GM19452 (cell line): ENCODE results near the gene CYP11A1.
"Not testable (repeated sequence)": the region's sequence is repeated elsewhere in the genome, so short reads cannot be mapped to it uniquely, and the experiment has no call there.

Source experiments
- ATAC-seq: cut with Tn5 transposase; IDR thresholded peaks from one replicate; pipeline ENCODE4 v1.9.1; 2021; ENCODE audit not compliant: unreplicated experiment

Gene CYP11A1

DNA sequence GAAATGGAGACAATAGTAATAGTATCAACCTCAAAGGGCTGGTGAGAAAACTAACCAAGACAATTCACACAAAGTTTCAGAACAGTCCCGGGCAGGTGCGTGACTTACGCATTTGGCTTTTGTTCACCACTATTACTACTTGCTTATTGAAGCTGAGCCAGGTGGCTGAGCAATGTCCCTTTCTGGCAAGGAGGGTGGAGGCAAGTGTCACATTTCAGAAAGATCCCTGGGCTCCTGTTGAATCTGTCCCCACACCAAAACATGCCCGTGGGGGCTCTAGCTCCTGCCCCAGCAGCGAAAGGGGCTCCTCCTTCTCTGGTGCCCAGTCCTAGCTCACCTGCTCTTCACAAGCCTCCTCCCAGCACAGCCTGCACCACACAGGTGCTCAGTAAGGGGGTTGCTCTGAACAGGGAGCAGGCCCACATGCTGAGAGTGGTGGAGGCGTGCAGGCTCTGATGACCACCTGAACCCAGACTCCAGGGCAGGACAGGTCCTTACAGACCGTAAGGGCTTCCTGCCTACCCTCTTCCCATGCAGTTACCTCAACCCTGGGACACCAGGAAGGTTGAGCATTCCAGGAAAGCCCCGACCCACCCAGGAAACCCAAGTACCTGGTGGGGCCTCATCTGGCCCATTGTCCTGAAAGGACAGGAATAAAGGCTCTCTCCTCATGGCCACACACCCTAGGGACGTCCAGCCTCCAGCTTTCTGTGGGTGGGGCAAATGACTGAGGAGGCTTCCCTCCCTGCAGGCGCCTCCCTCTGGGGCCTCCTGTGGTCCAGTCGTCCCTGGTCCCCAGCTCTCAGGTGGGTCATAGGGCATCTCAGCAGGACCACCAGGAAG lies 33.7 kb upstream of the CYP11A1 start:
- ATAC-seq: no peak

DNA sequence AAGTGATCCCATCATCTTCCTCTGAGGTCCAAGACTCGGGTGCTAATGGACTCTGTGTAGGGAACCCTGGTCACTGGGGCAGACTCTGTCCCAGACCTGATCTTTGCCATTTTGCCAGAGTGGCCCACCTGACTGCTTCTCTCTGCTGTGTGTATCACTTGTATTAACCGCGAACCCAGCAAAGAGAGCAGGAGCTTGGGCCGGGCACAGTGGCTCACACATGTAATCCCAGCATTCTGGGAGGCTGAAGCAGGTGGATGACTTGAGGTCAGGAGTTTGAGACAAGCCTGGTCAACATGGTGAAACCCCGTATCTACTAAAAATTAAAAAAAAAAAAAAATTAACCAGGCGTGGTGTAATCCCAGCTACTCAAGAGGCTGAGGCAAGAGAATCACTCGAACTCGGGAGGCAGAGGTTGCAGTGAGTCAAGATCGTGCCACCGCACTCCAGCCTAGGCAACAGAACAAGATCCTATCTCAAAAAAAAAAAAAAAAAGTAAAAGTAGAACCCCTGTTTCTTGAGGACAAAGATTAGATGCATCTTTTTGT lies 32.9 kb upstream of the CYP11A1 start:
- no peak for ATAC-seq

DNA sequence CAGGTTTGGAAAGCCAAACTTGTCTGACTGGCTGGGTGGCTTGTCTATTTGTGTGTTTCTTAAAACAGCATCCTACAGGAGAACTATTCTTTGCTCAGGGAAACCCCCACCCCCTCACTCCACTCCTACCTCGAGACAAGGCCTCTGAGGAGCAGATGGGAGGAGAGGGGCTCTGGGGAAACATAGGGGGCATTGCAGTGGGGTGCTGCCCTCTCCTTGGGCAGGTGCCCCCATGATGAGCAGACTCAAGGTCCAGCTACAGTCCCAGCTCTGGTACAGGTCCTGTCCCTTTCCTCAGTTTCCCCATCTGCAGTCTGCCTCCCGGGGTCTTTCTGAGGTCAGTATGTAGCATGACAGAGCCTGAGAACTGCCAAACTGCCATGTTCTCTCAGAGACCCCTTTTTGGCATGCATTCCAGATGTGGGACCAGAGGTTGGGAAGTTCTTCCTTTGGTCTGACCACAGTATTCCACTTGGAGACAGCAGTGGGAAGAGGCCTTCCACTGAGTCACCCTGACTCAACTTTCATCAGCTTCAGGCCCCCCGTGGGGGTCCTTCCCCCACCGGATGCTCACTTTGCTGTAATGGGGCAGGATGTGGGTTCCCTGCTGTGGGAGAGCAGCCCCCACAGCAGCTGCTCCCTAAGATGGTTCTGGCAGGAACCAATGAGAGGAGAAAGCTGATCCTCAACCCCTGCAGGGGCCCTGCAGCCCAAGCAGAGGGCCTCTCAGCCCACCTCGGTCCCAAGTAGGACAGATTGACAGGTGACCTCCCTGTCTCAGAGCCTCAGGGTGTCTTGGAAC lies 32.3 kb upstream of the CYP11A1 start:
- no peak for ATAC-seq

DNA sequence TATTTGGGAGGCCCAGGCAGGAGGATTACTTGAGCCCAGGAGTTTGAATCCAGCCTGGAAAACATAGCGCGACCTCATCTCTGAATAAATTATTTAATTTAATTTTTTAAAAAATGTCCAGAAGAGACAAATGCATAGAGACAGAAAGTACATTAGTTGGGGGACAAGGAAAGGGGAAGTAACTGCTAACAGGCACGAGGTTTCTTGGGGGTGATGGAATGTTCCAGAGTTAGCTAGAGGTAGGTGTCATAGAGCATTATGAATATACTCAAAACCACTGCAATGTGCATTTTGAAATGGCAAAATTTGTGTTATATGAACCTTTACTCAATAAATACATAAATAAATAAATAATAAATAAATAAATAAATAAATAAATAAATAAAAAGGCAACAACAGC lies 31.7 kb upstream of the CYP11A1 start:
- ATAC-seq: no peak

DNA sequence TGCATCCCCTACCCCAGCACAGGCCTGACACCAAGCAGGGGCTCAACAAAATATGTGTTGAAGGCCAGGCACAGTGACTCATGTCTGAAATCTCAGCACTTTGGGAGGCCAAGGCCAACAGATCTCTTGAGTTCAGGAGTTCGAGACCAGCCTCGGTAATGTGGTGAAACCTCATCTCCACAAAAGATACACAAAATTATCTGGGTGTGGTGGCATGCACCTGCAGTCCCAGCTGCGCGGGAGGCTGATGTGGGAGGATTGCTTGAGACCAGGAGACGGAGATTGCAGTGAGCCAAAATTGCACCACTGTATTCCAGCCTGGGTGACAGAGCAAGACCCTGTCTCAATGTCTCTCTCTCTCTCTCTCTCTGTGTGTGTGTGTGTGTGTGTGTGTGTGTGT lies 30.7 kb upstream of the CYP11A1 start:
- no peak for ATAC-seq

DNA sequence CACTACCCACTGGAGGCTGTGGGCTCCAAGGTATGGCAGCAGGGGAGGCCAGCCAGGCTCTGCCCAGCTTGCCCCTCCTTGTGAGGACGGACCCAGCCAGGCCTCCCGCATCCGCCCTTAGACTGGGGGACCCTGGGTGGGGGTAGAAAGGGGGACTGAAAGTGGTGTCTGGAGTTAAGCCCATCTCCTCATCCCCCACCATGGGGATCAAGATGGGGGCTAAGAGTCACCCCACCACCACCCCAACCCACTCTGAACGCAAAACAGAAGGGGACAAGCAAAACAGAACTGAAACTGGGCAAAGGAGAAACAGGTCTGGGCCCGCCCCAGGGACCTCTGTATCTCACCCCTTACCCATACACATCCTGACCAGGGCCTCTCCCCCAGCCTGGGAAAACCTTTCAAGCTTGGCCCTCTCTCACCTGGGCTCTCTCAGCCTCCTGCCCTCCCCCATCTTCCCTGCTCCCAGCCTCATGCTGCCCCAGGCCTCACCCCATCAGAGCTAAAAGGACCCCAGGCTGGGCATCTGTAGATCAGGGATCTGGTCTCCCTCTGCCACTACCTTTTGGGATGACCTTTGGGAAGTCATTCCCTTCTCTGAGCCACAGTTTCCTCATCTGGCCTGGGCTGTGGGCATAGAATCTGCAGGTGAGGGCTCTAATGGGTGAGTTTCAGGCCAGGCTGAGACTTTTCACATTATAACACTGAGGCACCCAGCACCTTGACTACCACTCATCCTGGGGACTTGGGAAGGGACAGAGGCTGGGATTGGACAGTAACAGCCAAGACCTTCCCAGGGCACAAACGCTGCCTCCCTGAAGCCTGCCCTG lies 30.0 kb upstream of the CYP11A1 start:
- ATAC-seq: peak; percentile 32

DNA sequence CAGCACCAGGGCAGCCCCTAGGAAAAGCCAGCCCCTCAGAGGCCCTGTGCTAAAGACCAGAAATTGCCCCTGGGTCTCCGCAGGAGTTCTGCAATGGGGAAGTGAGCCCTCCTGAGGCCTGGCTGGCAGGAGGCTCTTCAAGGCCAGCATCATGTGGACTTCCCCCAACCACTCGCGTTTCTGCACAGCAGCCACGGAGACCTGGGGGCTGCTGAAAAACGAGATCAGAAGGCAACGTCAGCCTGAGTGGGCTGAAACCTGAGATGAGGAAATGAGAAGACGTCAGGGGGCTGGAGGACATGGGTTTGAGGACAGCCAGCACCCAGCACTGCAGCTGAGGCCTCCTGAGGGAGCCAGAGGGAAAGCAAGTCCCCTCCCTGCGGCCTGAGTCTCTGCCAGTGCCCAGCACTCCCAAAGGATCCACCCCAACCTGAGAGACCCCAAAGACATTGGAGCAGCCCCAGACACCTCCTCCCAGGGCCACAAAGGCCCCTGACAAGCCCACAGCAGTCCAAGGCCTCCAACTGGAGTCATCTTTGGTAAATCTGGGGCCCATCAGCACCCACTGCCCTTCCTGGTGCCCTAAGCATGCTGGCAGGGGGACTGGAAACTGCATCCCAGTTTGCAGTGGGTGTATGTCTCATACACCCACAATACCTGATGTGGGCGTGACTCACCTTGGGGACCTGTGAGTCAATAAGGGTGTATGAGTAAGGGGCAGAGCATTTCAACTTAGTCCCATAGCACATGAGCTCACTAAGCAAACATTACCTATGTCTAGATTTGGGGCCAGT lies 29.2 kb upstream of the CYP11A1 start:
- ATAC-seq: no peak

DNA sequence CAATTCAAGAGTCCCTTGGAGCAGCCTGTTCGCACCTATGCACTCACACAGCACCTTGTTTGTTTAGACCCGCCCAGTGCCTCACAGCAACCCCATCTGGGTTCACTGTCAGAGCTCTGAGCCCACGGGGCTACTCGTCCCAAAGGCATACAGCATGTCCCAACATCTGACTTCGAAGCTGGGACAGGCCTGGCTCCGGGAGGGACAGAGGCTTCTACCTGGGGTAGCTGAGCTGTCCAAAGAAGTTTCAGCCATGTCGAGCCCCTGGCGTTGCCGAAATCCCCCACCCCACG lies 28.6 kb upstream of the CYP11A1 start:
- ATAC-seq: no peak

DNA sequence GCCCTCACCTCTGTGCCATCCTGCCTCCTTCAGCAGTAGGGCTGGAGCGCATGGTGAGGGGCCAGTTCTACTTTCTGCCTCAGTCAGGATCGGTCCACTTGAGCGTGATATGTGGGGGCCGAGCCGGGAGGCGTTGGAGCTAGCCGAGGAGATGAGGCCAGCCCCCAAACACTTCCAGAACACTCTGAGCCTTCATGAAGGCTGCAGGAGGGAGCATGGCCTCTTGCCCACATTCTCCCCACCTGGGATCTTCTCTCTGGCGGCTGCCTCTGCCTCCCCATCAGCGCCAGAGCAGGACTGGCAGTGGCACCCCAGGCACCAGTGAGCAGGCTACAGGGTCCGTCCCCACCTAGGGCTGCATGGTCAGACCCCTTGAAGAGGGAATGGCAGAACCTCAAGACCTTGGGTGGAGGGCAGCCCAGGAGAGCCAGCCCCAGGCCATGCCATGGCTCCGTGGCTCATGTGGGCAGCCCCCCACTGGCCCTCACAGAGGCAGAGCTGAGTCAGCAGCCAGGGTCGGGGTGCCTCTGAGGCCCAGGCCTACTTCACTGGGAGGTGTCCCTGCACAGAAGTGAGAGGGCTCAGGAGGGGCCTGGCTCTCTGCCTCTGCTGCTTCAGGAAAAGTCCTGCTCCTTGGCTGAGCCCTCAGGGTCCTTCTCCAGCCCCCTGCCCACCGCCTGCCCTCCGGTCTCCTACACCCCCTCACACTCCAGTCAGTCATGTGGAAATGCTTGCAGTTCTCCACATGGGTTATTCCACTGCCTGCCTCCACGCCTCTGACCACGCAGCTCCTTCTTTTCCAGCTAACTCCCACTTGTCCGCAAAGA lies 28.1 kb upstream of the CYP11A1 start:
- no peak for ATAC-seq

DNA sequence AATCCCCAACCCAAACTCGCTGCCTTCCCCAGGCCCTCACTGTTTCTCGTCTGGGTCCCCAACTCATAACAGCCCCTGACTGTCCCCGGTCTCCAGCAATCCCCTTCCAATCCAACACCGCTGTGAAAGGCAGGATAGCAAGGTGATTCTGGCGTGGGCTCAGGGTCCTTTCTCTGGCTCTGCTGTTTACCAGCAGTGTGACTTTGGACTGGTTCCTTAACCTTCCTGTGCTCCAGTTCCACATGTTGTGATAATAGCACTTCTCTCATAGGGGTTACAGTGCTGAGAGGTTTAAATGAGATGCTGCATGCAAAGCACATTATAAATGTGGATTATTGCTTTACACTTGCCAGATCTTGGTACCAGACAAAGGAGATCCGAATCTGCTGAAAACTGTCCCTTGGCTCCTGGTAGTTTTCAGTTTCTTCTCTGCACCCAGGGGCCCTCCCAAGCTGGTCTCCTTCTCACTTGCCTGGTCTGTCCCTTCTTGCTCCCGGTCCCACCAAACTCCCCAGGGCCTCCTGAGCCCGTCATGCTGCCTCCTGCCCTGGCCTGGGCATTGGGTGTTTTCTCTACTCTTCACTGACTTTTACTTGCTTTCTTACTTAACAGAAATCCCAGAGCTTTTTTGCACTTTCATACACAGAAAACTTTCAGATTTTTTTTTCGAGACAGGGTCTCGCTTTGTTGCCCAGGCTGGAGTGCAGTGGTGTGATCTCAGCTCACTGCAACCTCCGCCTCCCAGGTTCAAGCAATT lies 26.8 kb upstream of the CYP11A1 start:
- ATAC-seq: no peak

DNA sequence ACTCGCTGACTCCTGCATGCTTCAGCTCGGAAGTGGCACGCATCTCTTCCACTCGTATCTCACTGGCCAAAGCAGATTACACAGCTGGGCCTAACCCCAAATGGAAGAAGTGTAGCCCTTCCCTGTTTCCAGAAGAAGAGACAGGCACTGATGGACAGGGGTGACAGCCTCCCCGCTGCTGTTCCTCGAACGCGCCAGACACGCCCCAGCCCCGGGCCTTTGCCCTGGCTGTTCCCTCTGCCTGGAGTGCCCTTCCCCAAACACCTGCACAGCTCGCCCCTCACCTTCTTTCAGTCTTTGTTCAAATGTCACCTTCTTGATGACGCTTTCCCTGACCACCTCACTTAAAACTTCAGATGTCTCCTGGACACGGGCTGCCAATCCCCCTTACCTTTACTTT lies 26.0 kb upstream of the CYP11A1 start:
- no peak for ATAC-seq

DNA sequence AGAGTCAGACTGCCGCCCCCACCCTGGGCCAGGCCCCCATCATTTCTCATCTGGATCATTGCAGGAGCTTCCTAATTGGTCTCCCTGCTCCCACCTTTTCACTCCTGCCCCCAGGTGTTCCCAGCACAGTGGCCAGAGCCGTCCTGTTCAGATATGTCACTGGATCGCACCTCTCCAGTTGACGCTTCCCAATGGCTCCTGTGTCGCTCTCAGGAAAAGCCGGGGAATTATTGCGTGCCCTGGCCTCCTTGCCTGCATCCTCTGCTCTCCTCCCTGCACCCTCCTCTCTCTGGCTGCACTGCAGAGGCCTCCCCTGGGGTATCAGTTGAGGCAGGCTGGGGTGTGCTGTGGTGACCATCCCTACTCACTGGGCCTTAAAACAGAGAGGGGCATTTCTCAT lies 25.5 kb upstream of the CYP11A1 start:
- ATAC-seq: no peak

DNA sequence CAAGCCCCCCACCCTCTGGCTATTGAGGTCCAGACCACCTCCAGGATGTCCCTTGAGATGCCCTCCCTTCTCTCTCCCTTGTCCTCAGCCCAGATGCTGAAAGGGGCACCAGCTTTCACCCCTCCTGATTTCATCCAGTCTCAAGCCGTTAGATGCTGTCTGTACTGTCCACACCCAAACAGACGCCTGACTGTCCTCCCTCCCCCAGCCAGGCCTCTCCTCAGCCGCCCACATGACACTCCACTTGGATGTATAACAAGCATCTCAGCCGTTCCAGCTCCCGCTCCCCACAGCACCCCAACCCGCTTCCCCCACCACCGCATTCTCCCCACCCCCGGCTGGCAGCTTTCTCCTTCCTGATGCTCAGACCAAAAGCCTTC lies 25.0 kb upstream of the CYP11A1 start:
- no peak for ATAC-seq

DNA sequence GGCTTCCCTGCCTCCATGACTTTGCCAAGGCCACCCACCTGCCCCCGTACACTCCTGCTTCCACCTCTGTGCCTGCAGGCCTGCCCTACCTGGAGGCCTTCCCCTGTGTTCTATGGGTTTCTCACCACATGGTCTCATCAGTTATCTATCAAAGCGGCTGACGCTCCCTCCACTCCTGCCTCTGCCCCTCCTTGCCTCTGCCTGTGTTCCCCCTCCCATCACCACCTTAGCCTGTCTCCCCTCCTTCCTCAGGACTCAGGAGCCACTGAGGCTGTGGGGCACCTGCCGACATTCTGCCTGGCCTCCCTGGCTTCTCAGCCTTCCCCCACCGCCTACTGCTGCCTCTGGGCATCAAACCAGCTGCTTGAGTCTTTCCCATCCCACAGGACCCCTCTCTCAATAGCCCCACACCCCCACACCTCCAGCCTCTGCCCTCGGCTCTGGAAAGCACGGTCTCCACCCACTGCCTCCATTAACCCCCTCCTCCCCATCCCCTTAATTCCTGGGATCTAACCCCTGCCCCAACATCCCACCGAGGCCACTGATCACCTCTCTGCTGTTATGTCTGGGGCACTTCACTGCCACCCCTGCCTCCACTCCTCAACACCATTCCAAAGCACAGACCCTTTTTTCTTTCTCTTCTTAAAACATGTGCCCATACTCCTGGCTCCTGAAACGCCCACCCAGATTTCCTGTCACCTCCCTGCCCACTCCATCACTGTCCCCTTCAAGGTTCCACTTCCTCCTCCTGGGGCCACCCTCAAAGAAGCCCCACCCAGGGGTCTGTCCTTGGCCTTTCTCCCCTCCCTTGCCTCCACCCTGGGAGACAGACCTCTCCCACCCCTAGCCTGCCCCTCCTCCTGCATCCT lies 24.4 kb upstream of the CYP11A1 start:
- no peak for ATAC-seq

DNA sequence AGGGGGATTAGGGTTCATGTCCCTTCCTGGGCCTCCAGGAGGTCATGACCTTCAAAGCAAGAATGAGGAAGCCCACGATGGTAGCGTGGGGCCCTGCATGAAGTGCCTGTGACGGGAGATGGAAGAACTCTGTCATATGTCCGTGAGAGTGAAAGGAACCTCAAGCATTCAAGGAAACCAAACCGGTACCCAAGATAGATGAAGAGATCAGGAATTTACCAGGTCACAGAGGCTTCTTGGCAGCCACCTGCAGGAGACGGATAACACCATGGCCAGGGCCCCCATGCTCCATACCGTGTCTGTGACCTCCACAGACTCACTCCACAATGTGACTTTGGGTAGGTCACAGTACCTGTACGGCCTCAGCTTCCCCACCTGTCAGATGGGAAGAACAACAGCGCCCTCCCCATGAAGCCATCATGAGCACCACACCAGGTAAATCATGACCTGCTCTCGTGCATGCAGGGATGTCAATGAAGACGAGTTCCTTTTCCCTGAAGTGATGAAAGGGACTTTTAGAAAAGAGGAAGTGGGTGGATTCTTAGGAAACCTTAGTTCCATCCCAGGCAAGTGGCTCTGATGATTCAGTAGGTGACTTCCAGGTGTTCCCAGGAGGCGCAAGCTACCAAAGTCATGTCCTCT lies 23.3 kb upstream of the CYP11A1 start:
- no peak for ATAC-seq

DNA sequence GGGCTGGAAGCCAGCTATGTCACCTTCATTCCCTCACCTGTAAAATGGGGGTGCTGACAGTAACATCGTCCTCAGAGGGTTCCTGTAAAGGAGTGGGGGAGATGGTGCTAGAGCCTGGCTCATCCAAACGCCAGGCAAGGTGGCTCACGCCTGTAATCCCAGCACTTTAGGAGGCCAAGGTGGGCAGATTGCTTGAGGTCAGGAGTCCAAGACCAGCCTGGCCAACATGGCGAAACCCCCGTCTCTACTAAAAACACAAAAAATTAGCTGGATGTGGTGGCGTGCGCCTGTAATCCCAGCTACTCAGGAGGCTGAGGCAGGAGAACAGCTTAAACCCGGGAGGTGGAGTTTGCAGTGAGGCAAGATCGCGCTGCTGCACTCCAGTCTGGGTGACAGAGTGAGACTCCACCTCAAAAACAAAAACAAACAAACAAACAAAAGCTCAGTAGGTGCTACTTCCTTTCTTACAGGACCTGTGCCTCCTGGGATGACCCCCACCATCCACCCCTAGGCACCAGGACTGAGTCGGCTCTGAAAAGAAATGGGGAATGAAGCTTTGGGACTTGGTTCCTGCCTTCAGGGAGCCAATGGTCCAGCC lies 22.7 kb upstream of the CYP11A1 start:
- not testable (repeated sequence) for ATAC-seq
